GM19239 (cell line): ENCODE measurements around the gene TET1.
A peak's percentile ranks its signal among the peaks of the same experiment; 100 is the strongest.
"Not testable (repeated sequence)": the region's sequence is repeated elsewhere in the genome, so short reads cannot be mapped to it uniquely, and the experiment has no call there.

Source experiments
- DNase-seq: peaks from one replicate; pipeline ENCODE4 v3.0.0; 2011; ENCODE audit warnings: low spot score; ENCODE audit not compliant: insufficient read length
- FAIRE-seq: peaks from 2 replicates; lab custom pipeline; 2011; peaks lifted over from hg19 to GRCh38; lab: Jason Lieb, UNC

Gene TET1

GRCh38 chr10:68560186-68560942 lies at the start of gene TET1:
Gene TET1 (plus strand): TSS chr10:68560337. CDS start chr10:68572339, 12,002 bp downstream.
- DNase-seq (no peak), FAIRE-seq (no peak)

GRCh38 chr10:68516216-68516615 lies 43.9 kb upstream of the TET1 start:
- FAIRE-seq, DNase-seq: not testable (repeated sequence)

- DNase-seq, result no peak
- FAIRE-seq, result no peak
Measured at GRCh38 chr10:68516766-68517165, 43.4 kb upstream of the TET1 start.

GRCh38 chr10:68517188-68517587 lies 42.9 kb upstream of the TET1 start:
- DNase-seq, result no peak
- no peak for FAIRE-seq

- not testable (repeated sequence) for DNase-seq, FAIRE-seq
Measured at GRCh38 chr10:68518609-68519008, 41.5 kb upstream of the TET1 start.

- not testable (repeated sequence) for FAIRE-seq, DNase-seq
Measured at GRCh38 chr10:68525490-68526038, 34.6 kb upstream of the TET1 start.

- DNase-seq (no peak), FAIRE-seq (no peak)
Measured at GRCh38 chr10:68526634-68527307, 33.4 kb upstream of the TET1 start.

GRCh38 chr10:68536973-68537372 lies 23.2 kb upstream of the TET1 start:
- FAIRE-seq, result no peak
- no peak for DNase-seq

- DNase-seq (no peak), FAIRE-seq (no peak)
Measured at GRCh38 chr10:68537796-68538195, 22.3 kb upstream of the TET1 start.

- no peak for DNase-seq
- no peak for FAIRE-seq
Measured at GRCh38 chr10:68543004-68543918, 16.9 kb upstream of the TET1 start.

- peak; percentile 66 for DNase-seq
- FAIRE-seq, result peak; percentile 86
Measured at GRCh38 chr10:68550747-68551411, 9.3 kb upstream of the TET1 start.

- no peak for FAIRE-seq
- DNase-seq, result no peak
Measured at GRCh38 chr10:68553138-68553537, 7.0 kb upstream of the TET1 start.

GRCh38 chr10:68553599-68553998 lies 6.5 kb upstream of the TET1 start:
- DNase-seq (no peak), FAIRE-seq (no peak)

GRCh38 chr10:68558478-68558877 lies 1.7 kb upstream of the TET1 start:
- FAIRE-seq, result no peak
- DNase-seq, result no peak

GRCh38 chr10:68559251-68559650 lies 886 bp upstream of the TET1 start:
- DNase-seq (no peak), FAIRE-seq (no peak)

GRCh38 chr10:68559841-68560185 lies 324 bp upstream of the TET1 start:
- DNase-seq (no peak), FAIRE-seq (no peak)

- FAIRE-seq, result no peak
- DNase-seq, result no peak
Measured at GRCh38 chr10:68560943-68561864, 1.1 kb downstream of the TET1 start.

- no peak for DNase-seq
- FAIRE-seq, result no peak
Measured at GRCh38 chr10:68561865-68562649, 1.9 kb downstream of the TET1 start.
